Hepatic stellate cell (primary cell): ENCODE data around the gene LPIN1.

Experiments used
- DNase-seq: peaks from one replicate; pipeline ENCODE4 v3.0.0; 2011; ENCODE audit warnings: low spot score

Gene LPIN1

GRCh38 chr2:11746376-11746806 lies at the start of gene LPIN1:
TSS of gene LPIN1 (plus strand) at chr2:11746632. CDS start at chr2:11765542, 18,910 bp downstream.
- peak; percentile 93 for DNase-seq

- DNase-seq = no peak
Measured at GRCh38 chr2:11696736-11697102, 49.7 kb upstream of the LPIN1 start.

- peak; percentile 68 for DNase-seq
Measured at GRCh38 chr2:11697103-11697871, 49.1 kb upstream of the LPIN1 start.

DNA sequence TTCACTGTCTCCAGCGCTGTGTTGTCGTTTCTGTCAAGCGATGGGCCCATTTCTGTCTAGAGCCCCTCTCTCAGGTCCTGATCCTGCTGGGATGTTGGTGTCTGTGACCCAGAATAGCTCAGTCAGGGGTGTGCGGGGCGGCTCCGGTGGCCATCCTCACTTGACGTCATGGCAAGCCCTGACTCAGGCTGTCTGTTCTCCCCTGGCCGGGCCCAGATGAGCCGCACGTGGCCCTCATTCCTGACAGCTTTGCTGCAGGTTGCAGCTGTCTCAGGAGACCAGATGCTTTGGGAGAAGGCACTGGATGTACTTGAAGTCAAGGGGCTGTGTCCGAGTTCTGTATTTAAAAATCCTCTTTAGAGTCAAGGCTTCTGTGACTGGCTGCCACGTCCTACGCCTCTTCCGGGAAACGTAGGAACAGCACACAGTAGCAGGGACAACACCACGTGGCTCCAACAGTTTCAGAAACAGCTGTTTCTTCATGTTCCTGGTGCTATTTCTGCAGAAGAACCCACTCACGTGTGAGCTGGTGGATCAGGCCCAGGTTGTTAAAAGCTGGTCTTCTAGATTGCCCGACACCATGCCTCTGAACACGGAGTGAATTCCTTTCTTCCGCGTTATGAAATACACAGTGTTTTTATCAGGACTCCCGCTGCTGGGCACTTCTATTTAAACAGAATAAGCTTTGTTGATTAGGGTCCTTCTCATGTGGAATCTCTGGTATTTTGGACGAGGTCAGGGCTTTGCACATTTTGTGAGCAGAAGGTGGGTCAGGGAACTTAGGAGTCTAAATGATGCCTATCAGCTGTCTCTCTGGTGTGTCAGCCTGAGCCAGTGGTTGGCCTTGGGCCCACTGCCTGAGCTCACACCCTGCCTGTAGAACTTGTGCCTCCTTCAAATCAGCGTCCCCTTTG lies 48.2 kb upstream of the LPIN1 start:
- peak; percentile 60 for DNase-seq

DNA sequence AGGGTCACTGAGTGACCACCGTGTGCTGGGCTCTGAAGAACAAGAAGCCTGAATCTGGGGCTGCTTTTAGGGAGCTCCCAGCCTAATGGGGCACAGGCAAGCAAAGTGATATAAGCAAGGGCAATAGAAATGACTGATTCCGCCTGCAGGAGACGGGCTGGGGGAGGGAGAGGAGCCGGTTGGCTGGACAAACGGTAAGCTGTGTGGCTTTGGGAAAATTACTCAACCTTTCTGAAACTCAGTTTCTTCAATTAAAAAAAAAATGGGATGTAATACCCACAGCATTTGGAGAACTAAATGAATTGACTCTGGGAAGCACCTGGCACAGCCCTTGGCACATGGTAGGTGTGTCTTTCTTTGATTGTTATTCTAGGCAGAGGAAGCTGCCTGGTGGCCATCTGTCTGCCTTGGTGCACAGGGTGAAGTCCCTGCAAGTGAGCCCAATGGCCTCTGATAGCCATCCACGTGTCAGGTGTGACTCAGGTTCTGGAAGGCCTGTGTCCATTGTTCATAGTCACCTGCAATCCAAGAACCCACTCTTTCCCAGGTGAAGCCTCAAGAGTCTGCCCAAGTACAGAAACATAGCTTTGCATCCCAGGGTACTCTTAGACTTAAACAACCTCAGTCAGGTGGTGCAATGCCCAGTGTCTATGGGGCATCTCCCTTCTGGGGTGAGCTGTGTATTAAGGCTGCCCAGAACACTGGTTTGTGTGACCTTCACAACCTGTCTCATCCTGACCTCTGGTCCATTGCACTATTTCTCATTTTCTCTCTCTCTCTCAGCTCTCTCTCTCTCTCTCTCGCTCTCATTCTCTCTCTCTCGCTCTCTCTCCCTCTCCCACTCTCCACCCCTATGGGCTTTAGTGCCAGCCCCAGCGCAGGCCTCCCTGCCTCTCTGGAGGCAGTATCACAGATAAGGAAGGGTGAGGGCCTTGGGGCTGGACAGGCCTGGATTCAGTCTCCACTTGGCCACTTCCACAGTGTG lies 46.5 kb upstream of the LPIN1 start:
- DNase-seq = no peak

- no peak for DNase-seq
Measured at GRCh38 chr2:11701206-11701605, 45.2 kb upstream of the LPIN1 start.

DNA sequence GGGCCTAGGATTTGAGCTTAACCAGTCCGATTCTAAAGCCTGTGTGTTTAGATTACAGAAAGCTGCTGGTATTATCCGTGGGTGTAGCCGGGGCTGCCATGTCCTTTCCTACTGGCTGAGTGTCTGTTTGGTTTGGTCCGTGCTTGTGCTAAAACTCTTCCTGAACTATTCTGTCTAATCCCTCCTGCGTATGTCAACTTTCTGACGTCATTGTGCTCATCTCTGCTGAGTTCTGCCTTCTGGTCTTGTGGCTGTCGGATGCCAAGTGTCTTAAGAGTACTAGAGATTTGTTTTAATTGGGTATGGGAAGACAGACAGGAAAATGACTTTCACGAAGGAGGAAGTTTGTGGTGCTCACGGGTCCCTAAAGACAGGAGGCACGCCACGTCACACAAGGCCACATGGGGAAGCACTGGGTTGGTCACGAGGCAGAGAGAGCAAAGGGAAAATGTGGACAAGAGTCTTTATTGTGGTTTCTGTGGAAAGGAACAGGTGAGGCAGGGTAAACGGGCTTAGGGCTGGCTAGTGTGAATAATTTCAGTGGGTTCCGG lies 44.6 kb upstream of the LPIN1 start:
- DNase-seq = no peak

- no peak for DNase-seq
Measured at GRCh38 chr2:11702946-11703345, 43.5 kb upstream of the LPIN1 start.

DNA sequence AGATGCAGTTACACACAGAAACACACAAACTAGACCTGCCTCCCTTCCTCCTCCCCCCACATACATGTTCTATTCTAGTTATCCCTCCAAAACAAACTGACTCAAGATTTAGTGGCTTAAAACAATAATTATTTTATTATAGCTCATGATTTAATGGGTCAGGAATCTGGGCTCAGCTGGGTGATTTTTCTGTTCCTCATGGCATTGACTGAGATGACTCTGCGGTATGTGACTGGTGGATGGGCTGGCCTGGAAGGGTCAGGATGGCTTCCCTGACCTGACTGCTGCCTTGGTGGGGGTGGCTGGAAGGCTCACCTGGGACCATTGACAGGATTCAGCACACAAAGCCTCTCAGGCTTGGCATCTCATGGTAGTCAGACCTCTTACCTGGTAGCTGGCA lies 42.7 kb upstream of the LPIN1 start:
- peak; percentile 84 for DNase-seq

- DNase-seq = no peak
Measured at GRCh38 chr2:11705063-11705462, 41.4 kb upstream of the LPIN1 start.

GRCh38 chr2:11705711-11706110 lies 40.7 kb upstream of the LPIN1 start:
- no peak for DNase-seq

DNA sequence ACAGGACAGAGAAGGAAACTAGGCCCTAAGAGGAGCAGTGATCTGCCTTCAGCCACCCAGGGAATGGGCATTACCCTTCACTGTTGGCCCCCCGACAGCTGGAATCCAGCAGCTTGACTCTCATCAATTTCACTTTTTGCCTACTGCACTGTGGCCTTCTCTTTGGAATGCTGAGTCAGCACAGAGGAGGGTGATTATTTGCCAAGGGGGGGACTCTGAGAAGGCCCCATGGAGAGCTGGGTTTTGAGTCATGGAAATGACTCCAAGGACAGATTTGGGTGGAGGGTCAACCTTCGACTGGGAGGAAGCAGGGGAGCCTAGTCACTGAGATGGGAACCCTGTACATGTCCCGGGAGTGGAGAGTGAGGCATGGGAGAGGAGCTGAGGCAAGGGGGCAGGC lies 38.3 kb upstream of the LPIN1 start:
- no peak for DNase-seq

DNA sequence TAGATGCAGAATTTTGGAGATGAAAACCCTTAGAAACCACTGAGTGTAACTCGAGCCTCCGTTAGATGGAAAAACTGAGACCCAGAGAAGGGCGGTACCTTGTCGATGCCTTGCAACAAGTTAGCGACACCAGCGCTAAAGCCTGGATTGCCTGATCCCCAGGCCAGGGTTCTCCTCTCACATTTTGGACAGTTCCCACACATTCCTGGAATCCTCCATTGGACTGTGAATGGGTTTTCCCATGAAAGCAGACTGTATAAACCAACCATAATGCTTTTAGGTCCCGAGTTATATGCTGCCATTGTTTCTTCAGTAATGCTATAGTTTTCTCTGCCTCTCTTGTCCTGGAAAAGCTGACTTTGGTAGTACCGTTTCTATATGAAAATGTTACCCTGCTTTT lies 37.1 kb upstream of the LPIN1 start:
- no peak for DNase-seq

DNA sequence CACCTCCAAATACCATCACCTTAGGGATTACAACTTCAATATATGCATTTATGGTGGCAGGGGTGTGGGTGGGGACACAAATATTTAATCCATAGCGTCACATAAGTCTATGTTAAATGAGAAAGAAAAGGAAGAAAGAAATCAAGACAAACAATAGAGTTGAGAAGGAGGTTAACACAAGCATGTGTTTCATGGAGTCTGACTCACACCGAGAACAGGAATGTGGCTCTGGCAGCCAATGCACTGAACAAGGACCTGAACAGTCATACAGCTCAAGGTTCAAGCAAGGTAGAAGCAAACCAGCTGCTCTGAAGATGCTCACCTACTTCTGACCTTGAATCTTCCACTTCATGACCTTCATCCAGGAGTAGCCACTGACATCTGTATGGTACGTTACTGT lies 36.2 kb upstream of the LPIN1 start:
- DNase-seq = peak; percentile 84

- DNase-seq = no peak
Measured at GRCh38 chr2:11710632-11711353, 35.6 kb upstream of the LPIN1 start.

DNA sequence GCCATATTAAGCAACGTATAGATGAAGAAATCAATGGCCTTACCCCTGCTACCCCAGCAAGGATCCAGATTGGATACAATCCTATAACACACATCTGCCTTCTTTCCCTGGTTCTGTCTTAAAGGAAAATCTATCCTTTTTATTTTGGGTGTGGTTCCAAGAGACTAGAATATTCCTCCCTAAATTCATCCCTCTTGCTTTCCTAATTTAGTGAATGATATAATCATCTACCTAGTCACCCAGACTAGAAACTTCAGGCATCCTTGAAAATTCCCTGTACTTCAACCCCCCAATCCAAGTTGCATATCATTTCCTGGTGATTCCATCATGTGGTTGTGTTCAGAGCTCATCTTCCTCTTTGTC lies 35.1 kb upstream of the LPIN1 start:
- DNase-seq = no peak

DNA sequence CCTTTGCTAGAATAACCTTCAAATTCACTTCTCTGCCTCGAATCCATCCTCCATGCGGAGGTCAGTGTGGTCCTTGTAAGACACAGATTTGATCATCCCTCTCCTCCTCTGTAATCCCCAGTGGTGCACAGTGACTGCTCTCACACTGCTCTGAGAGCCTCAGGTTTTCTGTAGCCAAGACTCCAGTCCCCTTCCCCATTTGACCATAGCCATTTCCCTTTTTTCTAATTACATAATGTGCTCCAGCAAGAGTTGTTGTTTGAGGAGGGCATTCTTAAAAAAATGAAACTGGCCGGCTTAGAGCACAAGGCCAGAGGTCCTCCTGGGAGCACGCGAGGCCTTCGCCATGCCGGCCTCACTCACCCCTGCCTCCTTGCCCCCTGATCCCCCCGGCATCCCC lies 34.7 kb upstream of the LPIN1 start:
- DNase-seq = no peak

- DNase-seq = no peak
Measured at GRCh38 chr2:11712866-11713265, 33.6 kb upstream of the LPIN1 start.

GRCh38 chr2:11713815-11714214 lies 32.6 kb upstream of the LPIN1 start:
- no peak for DNase-seq

DNA sequence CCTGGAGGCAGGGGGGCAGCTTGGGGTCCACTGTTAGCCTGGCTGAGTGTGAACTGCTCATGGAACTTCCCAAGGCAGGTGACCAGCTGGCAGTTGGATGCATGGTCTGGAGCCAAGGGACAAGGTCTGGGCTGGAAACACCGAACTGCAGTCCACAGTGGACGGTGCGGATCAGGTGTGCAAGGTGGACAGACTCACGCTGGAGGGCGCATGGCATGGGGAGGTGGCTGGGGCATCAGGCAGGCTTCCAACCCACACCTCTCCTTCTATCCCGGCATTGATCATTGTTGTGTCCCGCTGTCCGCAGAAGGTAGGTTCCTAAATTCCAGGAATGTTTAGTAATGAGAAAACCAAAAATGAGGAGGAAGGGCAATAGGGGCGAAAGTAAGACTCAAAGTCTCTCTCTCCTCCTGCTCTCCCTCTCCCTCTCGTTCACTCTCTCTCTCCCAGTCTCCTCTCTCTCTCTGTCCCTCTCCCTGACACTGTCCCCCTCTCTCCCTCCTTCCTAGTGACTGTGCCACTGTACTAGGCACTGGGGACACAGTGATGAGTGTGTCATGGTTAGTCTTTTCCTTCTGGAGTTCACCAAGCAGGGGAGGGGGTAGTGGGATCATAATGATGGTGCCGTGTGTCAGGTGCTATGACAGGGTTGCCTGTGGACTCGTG lies 30.3 kb upstream of the LPIN1 start:
- DNase-seq = no peak
